ENCODE measurements around the gene BRPF1. TPM values are rescaled to one million over a fixed set of nuclear protein-coding genes. Genes with fewer than 3 reads are reported as not detected.

Gene BRPF1
- total RNA-seq, 4 donors from 2014 or later: 11.3 to 18.8 (median 14.5) TPM

DNA sequence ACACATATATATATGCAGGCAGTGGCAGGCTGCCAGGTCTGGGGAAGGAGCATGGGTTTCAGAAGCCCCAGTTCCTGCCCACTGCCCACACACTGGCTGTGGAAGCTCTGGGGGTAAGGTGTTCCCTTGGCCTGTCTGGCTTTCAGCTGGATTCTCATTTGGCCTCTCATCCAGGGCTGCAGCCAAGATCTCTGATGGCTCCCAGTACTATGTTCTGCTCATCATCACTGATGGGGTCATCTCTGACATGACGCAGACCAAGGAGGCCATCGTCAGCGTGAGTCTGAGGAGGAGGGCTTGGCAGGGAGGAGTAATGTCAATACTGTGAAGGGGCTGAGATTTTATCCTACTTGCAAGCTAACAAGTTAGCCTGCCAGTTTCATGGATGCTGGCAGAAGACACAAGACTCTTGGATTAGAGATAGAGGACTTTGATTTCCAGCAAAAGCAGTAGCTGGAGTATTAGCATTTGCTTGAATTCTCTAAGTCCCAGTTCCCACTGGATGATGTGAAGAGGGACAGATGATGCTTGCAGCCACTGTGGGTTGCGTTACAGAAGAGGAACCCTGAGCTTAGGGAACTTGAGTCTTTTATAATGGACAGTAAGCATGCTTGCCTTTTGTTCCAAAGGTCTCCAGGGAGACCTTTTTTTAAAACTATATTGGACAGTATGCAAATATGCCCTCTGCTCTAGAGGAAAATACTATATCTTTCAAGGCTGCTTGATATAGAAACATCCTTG is 5.6 kb upstream of the BRPF1 start:
- TF ChIP-seq, protein P1, sequence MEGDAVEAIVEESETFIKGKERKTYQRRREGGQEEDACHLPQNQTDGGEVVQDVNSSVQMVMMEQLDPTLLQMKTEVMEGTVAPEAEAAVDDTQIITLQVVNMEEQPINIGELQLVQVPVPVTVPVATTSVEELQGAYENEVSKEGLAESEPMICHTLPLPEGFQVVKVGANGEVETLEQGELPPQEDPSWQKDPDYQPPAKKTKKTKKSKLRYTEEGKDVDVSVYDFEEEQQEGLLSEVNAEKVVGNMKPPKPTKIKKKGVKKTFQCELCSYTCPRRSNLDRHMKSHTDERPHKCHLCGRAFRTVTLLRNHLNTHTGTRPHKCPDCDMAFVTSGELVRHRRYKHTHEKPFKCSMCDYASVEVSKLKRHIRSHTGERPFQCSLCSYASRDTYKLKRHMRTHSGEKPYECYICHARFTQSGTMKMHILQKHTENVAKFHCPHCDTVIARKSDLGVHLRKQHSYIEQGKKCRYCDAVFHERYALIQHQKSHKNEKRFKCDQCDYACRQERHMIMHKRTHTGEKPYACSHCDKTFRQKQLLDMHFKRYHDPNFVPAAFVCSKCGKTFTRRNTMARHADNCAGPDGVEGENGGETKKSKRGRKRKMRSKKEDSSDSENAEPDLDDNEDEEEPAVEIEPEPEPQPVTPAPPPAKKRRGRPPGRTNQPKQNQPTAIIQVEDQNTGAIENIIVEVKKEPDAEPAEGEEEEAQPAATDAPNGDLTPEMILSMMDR (IDR thresholded peaks at IDR 0.05; ENCODE audit: low read depth): no peak

DNA sequence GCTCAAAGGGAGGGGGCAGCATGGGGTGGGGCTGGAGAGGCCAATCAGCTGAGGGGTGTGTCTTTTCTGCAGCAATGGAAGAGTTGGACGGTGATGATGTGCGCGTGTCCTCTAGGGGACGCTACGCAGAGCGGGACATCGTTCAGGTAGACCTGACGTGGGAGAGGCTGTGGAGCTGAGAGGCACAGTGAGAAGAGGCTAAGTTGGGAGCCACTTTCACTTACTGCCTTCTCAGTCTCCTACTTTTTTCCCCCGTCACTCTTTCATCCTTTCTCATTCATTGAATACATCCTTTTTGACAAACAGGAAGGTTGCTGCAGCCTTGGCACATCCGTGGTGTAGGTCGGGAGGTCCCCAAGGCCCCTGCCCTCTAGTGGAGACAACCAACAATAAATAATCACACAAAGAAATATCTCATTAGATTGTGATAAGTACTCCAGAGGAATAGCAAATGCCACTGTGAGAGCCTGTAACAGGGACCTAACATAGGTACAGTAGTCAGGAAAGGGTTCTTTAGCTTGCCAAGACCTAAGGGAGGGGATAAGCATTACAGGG is 4.4 kb upstream of the BRPF1 start:
- TF ChIP-seq, protein P1 (IDR thresholded peaks at IDR 0.05; ENCODE audit: low read depth): no peak

GRCh38 chr3:9727743-9728142 is 3.8 kb upstream of the BRPF1 start:
- TF ChIP-seq, protein P1 (IDR thresholded peaks at IDR 0.05; ENCODE audit: low read depth): no peak

DNA sequence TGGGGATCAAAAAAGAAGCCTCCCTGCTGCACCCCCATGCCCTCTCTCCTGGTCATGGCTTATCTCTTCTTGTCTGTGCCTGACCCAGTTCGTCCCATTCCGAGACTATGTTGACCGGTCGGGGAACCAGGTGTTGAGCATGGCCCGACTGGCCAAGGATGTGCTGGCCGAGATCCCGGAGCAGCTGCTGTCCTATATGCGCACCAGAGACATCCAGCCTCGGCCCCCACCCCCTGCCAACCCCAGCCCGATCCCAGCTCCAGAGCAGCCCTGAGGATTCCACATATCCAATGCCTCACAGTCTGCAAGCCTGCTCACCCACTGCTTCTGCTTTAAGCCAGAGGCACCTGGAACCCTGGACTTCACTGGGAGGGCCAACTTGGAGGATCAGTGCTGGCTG is 2.1 kb upstream of the BRPF1 start:
- TF ChIP-seq, protein P1 (IDR thresholded peaks at IDR 0.05; ENCODE audit: low read depth): no peak

GRCh38 chr3:9730657-9731205 is 804 bp upstream of the BRPF1 start:
- TF ChIP-seq, protein P1 (IDR thresholded peaks at IDR 0.05; ENCODE audit: low read depth): no peak

DNA sequence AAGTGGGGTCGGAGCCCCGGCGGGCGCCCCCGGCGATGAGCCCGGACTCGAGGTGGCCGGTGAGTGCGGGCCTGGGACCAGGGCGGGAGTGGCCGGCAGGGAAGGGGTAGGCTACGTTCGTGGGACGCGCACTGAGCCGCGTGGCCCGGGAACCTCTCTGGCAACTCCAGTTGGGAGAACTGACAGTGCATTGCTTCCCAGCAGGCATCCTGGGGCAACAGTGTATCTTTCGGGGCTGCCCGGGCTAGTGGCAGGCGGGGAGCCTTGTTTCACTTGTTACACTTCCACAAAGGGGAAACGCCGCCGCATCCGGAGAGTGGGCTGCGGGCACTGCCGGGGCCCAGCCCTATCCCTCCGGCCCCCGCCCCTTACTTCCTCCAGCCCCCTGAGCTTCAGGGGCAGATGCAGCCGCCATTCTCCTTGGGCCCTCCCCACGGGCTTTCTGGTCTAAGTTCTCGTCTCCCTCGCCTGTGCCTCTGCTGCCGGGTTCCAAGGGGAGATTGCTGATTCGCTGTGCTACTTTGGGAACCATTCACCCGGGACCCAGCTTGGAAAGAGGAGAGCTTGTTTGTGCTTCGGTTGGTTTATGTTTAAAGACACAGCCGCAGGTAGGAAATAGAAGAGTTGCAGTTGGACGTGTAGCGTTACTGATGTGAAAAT is 675 bp downstream of the BRPF1 start:
- TF ChIP-seq, protein P1 (IDR thresholded peaks at IDR 0.05; ENCODE audit: low read depth): no peak

DNA sequence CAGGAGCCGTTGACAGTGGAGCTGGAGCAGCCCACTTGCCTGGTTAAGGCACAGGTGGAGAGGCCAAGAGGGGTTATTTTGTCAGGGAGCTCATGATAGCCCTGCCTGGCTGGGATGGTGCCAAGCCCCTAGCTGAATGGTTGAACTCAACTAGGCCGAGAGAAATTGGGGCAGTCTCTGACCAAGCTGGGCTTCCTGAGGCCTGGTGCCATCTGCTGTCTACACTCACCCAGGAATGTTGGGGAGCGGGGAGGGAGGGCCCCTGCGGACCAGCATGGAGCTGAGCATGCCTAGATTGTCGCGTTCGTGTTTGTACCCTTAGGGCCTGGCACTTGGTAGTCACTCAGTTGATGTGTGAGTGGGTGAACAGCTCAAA is 1.2 kb downstream of the BRPF1 start:
- TF ChIP-seq, protein P1 (IDR thresholded peaks at IDR 0.05; ENCODE audit: low read depth): no peak

Measured in subcutaneous adipose tissue (tissue), 4 donors.